Measurements from ENCODE around the gene SLC4A2.
A peak's percentile ranks its signal among the peaks of the same experiment; 100 is the strongest.
"Not testable (repeated sequence)": the region's sequence is repeated elsewhere in the genome, so short reads cannot be mapped to it uniquely, and the experiment has no call there.

The SLC4A2 gene, protein sequence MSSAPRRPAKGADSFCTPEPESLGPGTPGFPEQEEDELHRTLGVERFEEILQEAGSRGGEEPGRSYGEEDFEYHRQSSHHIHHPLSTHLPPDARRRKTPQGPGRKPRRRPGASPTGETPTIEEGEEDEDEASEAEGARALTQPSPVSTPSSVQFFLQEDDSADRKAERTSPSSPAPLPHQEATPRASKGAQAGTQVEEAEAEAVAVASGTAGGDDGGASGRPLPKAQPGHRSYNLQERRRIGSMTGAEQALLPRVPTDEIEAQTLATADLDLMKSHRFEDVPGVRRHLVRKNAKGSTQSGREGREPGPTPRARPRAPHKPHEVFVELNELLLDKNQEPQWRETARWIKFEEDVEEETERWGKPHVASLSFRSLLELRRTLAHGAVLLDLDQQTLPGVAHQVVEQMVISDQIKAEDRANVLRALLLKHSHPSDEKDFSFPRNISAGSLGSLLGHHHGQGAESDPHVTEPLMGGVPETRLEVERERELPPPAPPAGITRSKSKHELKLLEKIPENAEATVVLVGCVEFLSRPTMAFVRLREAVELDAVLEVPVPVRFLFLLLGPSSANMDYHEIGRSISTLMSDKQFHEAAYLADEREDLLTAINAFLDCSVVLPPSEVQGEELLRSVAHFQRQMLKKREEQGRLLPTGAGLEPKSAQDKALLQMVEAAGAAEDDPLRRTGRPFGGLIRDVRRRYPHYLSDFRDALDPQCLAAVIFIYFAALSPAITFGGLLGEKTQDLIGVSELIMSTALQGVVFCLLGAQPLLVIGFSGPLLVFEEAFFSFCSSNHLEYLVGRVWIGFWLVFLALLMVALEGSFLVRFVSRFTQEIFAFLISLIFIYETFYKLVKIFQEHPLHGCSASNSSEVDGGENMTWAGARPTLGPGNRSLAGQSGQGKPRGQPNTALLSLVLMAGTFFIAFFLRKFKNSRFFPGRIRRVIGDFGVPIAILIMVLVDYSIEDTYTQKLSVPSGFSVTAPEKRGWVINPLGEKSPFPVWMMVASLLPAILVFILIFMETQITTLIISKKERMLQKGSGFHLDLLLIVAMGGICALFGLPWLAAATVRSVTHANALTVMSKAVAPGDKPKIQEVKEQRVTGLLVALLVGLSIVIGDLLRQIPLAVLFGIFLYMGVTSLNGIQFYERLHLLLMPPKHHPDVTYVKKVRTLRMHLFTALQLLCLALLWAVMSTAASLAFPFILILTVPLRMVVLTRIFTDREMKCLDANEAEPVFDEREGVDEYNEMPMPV

GRCh38 chr7:151059367-151060112, at the start of gene SLC4A2:
SLC4A2 (plus strand) TSS chr7:151059589; CDS start chr7:151061988, 2,399 bp downstream.
- TF ChIP-seq GATA1 (IDR thresholded peaks at IDR 0.05; ENCODE audit: low read depth, low read length) (no peak), POLR2A (IDR thresholded peaks at IDR 0.05; ENCODE audit: low read length) (peak; percentile 53)
- DNase-seq, result peak; percentile 76 to 82

DNA sequence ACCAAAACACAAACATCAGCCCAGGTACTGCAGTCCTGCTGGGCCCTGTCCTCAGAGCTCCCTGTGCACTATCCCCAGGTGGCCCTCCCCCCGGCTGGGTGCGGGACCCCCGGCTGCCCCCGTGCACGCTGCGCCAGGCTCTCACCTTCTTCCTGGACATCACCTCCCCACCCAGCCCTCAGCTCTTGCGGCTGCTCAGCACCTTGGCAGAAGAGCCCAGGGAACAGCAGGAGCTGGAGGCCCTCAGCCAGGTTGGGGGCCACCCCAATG, 49.4 kb upstream of the SLC4A2 start:
- no peak for DNase-seq
- TF ChIP-seq POLR2A (IDR thresholded peaks at IDR 0.05; ENCODE audit: low read length) (no peak), GATA1 (IDR thresholded peaks at IDR 0.05; ENCODE audit: low read depth, low read length) (no peak)

- TF ChIP-seq POLR2A (IDR thresholded peaks at IDR 0.05; ENCODE audit: low read length) (no peak), GATA1 (IDR thresholded peaks at IDR 0.05; ENCODE audit: low read depth, low read length) (no peak)
- peak; percentile 43 to 46 for DNase-seq
Observed at GRCh38 chr7:151010307-151011096, 48.9 kb upstream of the SLC4A2 start.

- TF ChIP-seq GATA1 (IDR thresholded peaks at IDR 0.05; ENCODE audit: low read depth, low read length) (no peak), POLR2A (IDR thresholded peaks at IDR 0.05; ENCODE audit: low read length) (no peak)
- no peak for DNase-seq
Observed at GRCh38 chr7:151011097-151011409, 48.3 kb upstream of the SLC4A2 start.

DNA sequence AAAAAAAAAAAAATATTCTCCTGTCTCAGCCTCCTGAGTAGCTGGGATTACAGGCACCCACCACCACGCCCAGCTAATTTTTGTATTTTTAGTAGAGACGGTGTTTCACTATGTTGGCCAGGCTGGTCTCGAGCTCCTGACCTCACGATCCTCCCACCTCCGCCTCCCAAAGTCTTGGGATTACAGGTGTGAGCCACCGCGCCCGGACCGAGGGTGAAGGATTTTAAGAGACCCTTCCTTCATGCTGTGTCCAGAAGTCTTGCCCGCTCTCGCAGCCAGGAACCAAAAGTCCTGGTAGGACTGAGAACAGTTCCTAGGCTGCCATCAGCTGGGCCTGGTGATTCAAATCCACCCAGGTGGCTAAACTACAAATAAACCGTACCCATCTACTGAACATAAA, 47.8 kb upstream of the SLC4A2 start:
- DNase-seq, result not testable (repeated sequence)

- no peak for DNase-seq
- TF ChIP-seq POLR2A (IDR thresholded peaks at IDR 0.05; ENCODE audit: low read length), result no peak
- TF ChIP-seq GATA1 (IDR thresholded peaks at IDR 0.05; ENCODE audit: low read depth, low read length), result no peak
Observed at GRCh38 chr7:151012031-151012692, 47.2 kb upstream of the SLC4A2 start.

DNA sequence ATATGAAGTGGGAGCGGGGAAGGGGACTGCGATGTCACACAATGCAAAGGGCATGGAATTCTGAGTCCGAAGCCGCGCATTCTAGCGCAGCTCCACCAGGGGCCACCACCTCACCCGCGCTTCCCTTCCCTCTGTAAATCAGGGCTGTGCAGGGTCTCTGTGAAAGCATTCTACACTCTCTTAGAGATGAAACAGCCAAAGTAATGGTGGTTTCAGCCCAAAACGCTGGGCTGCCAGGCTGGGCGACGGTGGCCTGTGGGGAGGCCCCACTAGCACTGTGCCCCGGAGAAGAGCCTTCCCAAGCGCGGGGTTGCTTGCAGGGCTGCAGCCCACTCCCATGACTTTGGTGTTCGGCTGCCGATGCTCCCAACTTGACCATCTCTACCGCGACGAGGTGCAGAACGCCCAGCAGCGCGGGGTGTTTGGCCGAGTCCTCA, 46.5 kb upstream of the SLC4A2 start:
- no peak for TF ChIP-seq POLR2A (IDR thresholded peaks at IDR 0.05; ENCODE audit: low read length)
- TF ChIP-seq GATA1 (IDR thresholded peaks at IDR 0.05; ENCODE audit: low read depth, low read length), result no peak
- peak; percentile 47 to 60 for DNase-seq

DNA sequence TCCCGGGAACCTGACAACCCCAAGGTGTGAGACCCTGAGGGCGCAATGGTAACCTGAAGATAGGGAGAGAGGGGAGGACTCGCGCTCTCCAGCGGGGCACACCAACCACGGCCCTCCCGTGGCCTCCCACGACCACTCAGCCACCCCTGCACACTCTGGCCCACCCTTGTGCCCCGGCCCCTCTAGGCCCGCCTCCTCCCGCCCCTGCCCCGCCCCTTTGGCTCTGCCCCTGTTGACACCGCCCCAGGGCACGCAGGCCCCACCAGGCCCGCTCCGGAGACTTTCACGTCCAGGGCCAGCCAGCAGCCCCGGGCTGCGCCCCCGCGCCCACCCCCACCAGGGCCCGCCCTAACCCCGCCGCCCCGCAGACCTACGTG, 46.0 kb upstream of the SLC4A2 start:
- no peak for DNase-seq
- no peak for TF ChIP-seq POLR2A (IDR thresholded peaks at IDR 0.05; ENCODE audit: low read length)
- TF ChIP-seq GATA1 (IDR thresholded peaks at IDR 0.05; ENCODE audit: low read depth, low read length), result no peak

DNA sequence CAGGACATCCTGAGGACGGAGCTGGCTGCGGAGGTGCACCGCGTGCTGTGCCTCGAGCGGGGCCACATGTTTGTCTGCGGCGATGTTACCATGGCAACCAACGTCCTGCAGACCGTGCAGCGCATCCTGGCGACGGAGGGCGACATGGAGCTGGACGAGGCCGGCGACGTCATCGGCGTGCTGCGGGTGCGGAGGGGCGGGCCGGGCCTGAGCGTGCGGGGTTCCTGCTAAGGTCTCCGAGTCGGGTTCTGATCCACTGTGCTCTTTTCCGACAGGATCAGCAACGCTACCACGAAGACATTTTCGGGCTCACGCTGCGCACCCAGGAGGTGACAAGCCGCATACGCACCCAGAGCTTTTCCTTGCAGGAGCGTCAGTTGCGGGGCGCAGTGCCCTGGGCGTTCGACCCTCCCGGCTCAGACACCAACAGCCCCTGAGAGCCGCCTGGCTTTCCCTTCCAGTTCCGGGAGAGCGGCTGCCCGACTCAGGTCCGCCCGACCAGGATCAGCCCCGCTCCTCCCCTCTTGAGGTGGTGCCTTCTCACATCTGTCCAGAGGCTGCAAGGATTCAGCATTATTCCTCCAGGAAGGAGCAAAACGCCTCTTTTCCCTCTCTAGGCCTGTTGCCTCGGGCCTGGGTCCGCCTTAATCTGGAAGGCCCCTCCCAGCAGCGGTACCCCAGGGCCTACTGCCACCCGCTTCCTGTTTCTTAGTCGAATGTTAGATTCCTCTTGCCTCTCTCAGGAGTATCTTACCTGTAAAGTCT, 45.5 kb upstream of the SLC4A2 start:
- DNase-seq, result peak; percentile 87 to 91
- TF ChIP-seq POLR2A (IDR thresholded peaks at IDR 0.05; ENCODE audit: low read length) (peak; percentile 47), GATA1 (IDR thresholded peaks at IDR 0.05; ENCODE audit: low read depth, low read length) (no peak)

DNA sequence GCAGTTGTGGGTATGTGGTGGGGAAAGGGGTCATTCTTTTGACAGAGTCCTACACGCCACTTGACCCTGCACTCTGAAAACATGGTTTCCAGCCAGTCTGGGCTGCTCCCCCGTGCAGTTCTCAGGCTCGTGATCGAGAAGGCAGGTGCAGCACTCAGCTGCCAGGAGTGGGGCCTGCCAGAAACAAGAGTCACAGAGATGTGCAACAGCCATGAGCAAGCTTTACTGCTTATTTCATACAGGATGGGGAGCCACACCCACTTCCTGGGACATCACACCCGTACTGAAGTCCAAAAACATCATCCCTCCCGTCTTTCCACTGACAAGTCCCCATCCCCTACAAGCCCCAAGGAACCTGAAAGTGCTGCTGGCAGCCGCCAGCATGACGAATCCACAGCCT, 44.4 kb upstream of the SLC4A2 start:
- TF ChIP-seq POLR2A (IDR thresholded peaks at IDR 0.05; ENCODE audit: low read length) (no peak), GATA1 (IDR thresholded peaks at IDR 0.05; ENCODE audit: low read depth, low read length) (no peak)
- peak in 1 of 2 experiments; percentile 53 for DNase-seq

- DNase-seq, result no peak
Observed at GRCh38 chr7:151015967-151016366, 43.4 kb upstream of the SLC4A2 start.

DNA sequence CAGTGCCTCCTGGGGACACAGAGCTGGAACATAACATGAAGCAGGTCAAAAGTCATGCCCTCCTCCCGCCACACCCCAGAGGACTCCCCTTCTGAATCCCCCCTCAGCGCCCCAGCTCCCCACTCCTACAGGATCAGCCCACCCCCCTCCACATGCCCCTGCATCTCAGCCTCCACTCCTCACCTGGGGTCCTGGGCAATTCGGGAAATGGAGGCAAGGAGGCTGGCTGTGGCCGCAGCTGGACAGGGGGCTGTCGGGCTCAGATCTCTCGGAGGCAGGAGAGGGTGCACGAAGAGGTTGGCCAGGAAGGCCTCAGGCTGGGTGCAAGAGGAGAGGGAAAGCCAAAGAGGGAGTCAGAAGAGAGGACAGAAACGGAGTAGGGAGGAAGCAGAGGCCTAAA, 42.9 kb upstream of the SLC4A2 start:
- no peak for TF ChIP-seq GATA1 (IDR thresholded peaks at IDR 0.05; ENCODE audit: low read depth, low read length)
- no peak for TF ChIP-seq POLR2A (IDR thresholded peaks at IDR 0.05; ENCODE audit: low read length)
- DNase-seq, result no peak

More at GRCh38 chr7:151015967-151016366, 43.4 kb upstream of the SLC4A2 start:
- no peak for TF ChIP-seq POLR2A (IDR thresholded peaks at IDR 0.05; ENCODE audit: low read length)
- no peak for TF ChIP-seq GATA1 (IDR thresholded peaks at IDR 0.05; ENCODE audit: low read depth, low read length)
